Measurements from ENCODE around the gene GRIK4. TPM values are rescaled to one million over a fixed set of nuclear protein-coding genes. Genes with fewer than 3 reads are reported as not detected.
"Not testable (repeated sequence)": the region's sequence is repeated elsewhere in the genome, so short reads cannot be mapped to it uniquely, and the experiment has no call there.

GRIK4 gene
- total RNA-seq, 2 experiments from 2014 or later: 0.06 TPM; not detected in 1

GRCh38 chr11:121029153-121029552 lies 517.6 kb downstream of the GRIK4 start:
- Histone ChIP-seq H4K20me1 (ENCODE audit: insufficient read depth, low read length) (0 out of 2 replicates have a peak, but pooled peaks cover 5% of the 10 kb centered on the region), H3K9me3 (ENCODE audit: low read length) (no peaks in the 10 kb centered on the region), H3K4me3 (ENCODE audit: low read depth, low read length, poor library complexity, severe bottlenecking) (no peak overlapping the region), H3K27ac (ENCODE audit: low read depth, low read length, poor library complexity, severe bottlenecking) (no peak overlapping the region), H3K4me1 (ENCODE audit: insufficient read depth, low read length, poor library complexity, severe bottlenecking) (peaks cover 8% of the 10 kb centered on the region), H3K4me2 (ENCODE audit: low read length) (no peak overlapping the region), H3K36me3 (ENCODE audit: insufficient read depth, low read length) (no peaks in the 10 kb centered on the region), H2AFZ (ENCODE audit: low read length) (no peak overlapping the region), H3K9me2 (ENCODE audit: insufficient read depth, low read length) (no peaks in the 10 kb centered on the region), H3K79me2 (ENCODE audit: insufficient read depth, low read depth, low read length) (peaks cover 14% of the 10 kb centered on the region; the same call in 1 of the 2 replicates)
- intact Hi-C loops (cut with micrococcal nuclease; ENCODE audit: unreplicated experiment): no loop called here
- TF ChIP-seq EZH2phosphoT487 (IDR thresholded peaks at IDR 0.05; ENCODE audit: borderline replicate concordance, low read depth, low read length) (no peak), CTCF (conservative IDR thresholded peaks at IDR 0.05; ENCODE audit: low read length) (no peak)
- POLR2A ChIA-PET: interaction anchor here (0.5 kb wide), 1 partner anchor 25 kb away, joined by 3 read pairs; no protein-coding TSS in a partner anchor
- CTCF ChIA-PET (ENCODE audit: unreplicated experiment): no interaction called here
- no peak for DNase-seq (ENCODE audit: low spot score)
- BruUV-seq (replicated peaks): no TSS peak

- H3K4me2 ChIP-seq (ENCODE audit: low read length): no peak overlapping the region
- no peak overlapping the region for H3K27ac ChIP-seq (ENCODE audit: low read depth, low read length, poor library complexity, severe bottlenecking)
- peaks cover 4% of the 10 kb centered on the region for H3K4me1 ChIP-seq (ENCODE audit: insufficient read depth, low read length, poor library complexity, severe bottlenecking)
- H3K36me3 ChIP-seq (ENCODE audit: insufficient read depth, low read length): no peaks in the 10 kb centered on the region
- H2AFZ ChIP-seq (ENCODE audit: low read length): no peak overlapping the region
- ChIA-PET CTCF (ENCODE audit: unreplicated experiment) (no interaction called here), POLR2A (interaction anchor here (0.5 kb wide), 1 partner anchor 24 kb away, joined by 3 read pairs; no protein-coding TSS in a partner anchor)
- H4K20me1 ChIP-seq (ENCODE audit: insufficient read depth, low read length): 0 out of 2 replicates have a peak, but pooled peaks cover 5% of the 10 kb centered on the region
- H3K9me3 ChIP-seq (ENCODE audit: low read length): no peaks in the 10 kb centered on the region
- intact Hi-C loops (cut with micrococcal nuclease; ENCODE audit: unreplicated experiment): no loop called here
- H3K79me2 ChIP-seq (ENCODE audit: insufficient read depth, low read depth, low read length): peaks cover 7% of the 10 kb centered on the region; the same call in 1 of the 2 replicates
- no peak overlapping the region for H3K4me3 ChIP-seq (ENCODE audit: low read depth, low read length, poor library complexity, severe bottlenecking)
- TF ChIP-seq CTCF (conservative IDR thresholded peaks at IDR 0.05; ENCODE audit: low read length) (no peak), EZH2phosphoT487 (IDR thresholded peaks at IDR 0.05; ENCODE audit: borderline replicate concordance, low read depth, low read length) (no peak)
- no peaks in the 10 kb centered on the region for H3K9me2 ChIP-seq (ENCODE audit: insufficient read depth, low read length)
- BruUV-seq (replicated peaks): no TSS peak
- no peak for DNase-seq (ENCODE audit: low spot score)
Observed at GRCh38 chr11:121029813-121030445, 518.4 kb downstream of the GRIK4 start.

GRCh38 chr11:121031167-121031566 lies 519.6 kb downstream of the GRIK4 start:
- no TSS peak for BruUV-seq (replicated peaks)
- H3K79me2 ChIP-seq (ENCODE audit: insufficient read depth, low read depth, low read length): no peaks in the 10 kb centered on the region; the same call in 1 of the 2 replicates
- H4K20me1 ChIP-seq (ENCODE audit: insufficient read depth, low read length): 0 out of 2 replicates have a peak, but pooled peaks cover 5% of the 10 kb centered on the region
- no peak overlapping the region for H3K4me2 ChIP-seq (ENCODE audit: low read length)
- DNase-seq (ENCODE audit: low spot score): no peak
- no peaks in the 10 kb centered on the region for H3K9me2 ChIP-seq (ENCODE audit: insufficient read depth, low read length)
- no peak overlapping the region for H3K27ac ChIP-seq (ENCODE audit: low read depth, low read length, poor library complexity, severe bottlenecking)
- no peaks in the 10 kb centered on the region for H3K9me3 ChIP-seq (ENCODE audit: low read length)
- no peaks in the 10 kb centered on the region for H3K36me3 ChIP-seq (ENCODE audit: insufficient read depth, low read length)
- intact Hi-C loops (cut with micrococcal nuclease; ENCODE audit: unreplicated experiment): no loop called here
- TF ChIP-seq CTCF (conservative IDR thresholded peaks at IDR 0.05; ENCODE audit: low read length) (no peak), EZH2phosphoT487 (IDR thresholded peaks at IDR 0.05; ENCODE audit: borderline replicate concordance, low read depth, low read length) (no peak)
- POLR2A ChIA-PET: no interaction called here
- H2AFZ ChIP-seq (ENCODE audit: low read length): no peak overlapping the region
- CTCF ChIA-PET (ENCODE audit: unreplicated experiment): no interaction called here
- no peak overlapping the region for H3K4me3 ChIP-seq (ENCODE audit: low read depth, low read length, poor library complexity, severe bottlenecking)
- H3K4me1 ChIP-seq (ENCODE audit: insufficient read depth, low read length, poor library complexity, severe bottlenecking): no peaks in the 10 kb centered on the region

GRCh38 chr11:121031648-121032047 lies 520.1 kb downstream of the GRIK4 start:
- CTCF ChIA-PET (ENCODE audit: unreplicated experiment); intact Hi-C loops (cut with micrococcal nuclease; ENCODE audit: unreplicated experiment); DNase-seq (ENCODE audit: low spot score): not testable (repeated sequence)

More at GRCh38 chr11:121031648-121032047, 520.1 kb downstream of the GRIK4 start:
- POLR2A ChIA-PET; H3K4me3 ChIP-seq (ENCODE audit: low read depth, low read length, poor library complexity, severe bottlenecking); H3K9me3 ChIP-seq (ENCODE audit: low read length); H3K4me1 ChIP-seq (ENCODE audit: insufficient read depth, low read length, poor library complexity, severe bottlenecking); H3K27ac ChIP-seq (ENCODE audit: low read depth, low read length, poor library complexity, severe bottlenecking); H3K4me2 ChIP-seq (ENCODE audit: low read length); H3K36me3 ChIP-seq (ENCODE audit: insufficient read depth, low read length); H3K9me2 ChIP-seq (ENCODE audit: insufficient read depth, low read length); H4K20me1 ChIP-seq (ENCODE audit: insufficient read depth, low read length); H2AFZ ChIP-seq (ENCODE audit: low read length); BruUV-seq (replicated peaks); H3K79me2 ChIP-seq (ENCODE audit: insufficient read depth, low read depth, low read length): not testable (repeated sequence)

Data from OCI-LY7 (cell line).